ES-I3 (cell line): ENCODE measurements around the gene SRMS.

Source experiments
- H3K36me3 ChIP-seq: 2 replicates; pipeline ENCODE4 v1.6.1; 2013; ENCODE audit warnings: mild to moderate bottlenecking, low read length, control low read depth, moderate library complexity; ENCODE audit not compliant: insufficient read depth
- H3K4me1 ChIP-seq: 2 replicates; pipeline ENCODE4 v1.6.1; 2013; ENCODE audit warnings: mild to moderate bottlenecking, control low read depth, low read length; ENCODE audit not compliant: insufficient read depth
- H3K9ac ChIP-seq: 2 replicates; pipeline ENCODE4 v1.6.1; 2013; ENCODE audit warnings: low read depth, mild to moderate bottlenecking, low read length, moderate library complexity
- H3K9me3 ChIP-seq: 2 replicates; pipeline ENCODE4 v1.6.1; 2013; ENCODE audit warnings: mild to moderate bottlenecking, low read length, moderate library complexity; ENCODE audit not compliant: control insufficient read depth, insufficient read depth

SRMS gene

GRCh38 chr20:63508072-63508768 lies 39.3 kb downstream of the SRMS start:
- Histone ChIP-seq H3K9ac (no peak overlapping the region), H3K36me3 (no peaks in the 10 kb centered on the region), H3K4me1 (no peaks in the 10 kb centered on the region), H3K9me3 (no peaks in the 10 kb centered on the region; the same call in 1 of the 2 replicates)

- Histone ChIP-seq H3K9ac (no peak overlapping the region), H3K9me3 (no peaks in the 10 kb centered on the region; the same call in 1 of the 2 replicates), H3K36me3 (no peaks in the 10 kb centered on the region), H3K4me1 (no peaks in the 10 kb centered on the region)
Observed at GRCh38 chr20:63507083-63507743, 40.3 kb downstream of the SRMS start.

GRCh38 chr20:63505723-63506122 lies 41.8 kb downstream of the SRMS start:
- Histone ChIP-seq H3K9ac (no peak overlapping the region), H3K9me3 (no peaks in the 10 kb centered on the region; the same call in 1 of the 2 replicates), H3K36me3 (no peaks in the 10 kb centered on the region), H3K4me1 (no peaks in the 10 kb centered on the region)

GRCh38 chr20:63505281-63505680 lies 42.3 kb downstream of the SRMS start:
- Histone ChIP-seq H3K9ac (no peak overlapping the region), H3K36me3 (no peaks in the 10 kb centered on the region), H3K9me3 (no peaks in the 10 kb centered on the region; the same call in 1 of the 2 replicates)

GRCh38 chr20:63504642-63505041 lies 42.9 kb downstream of the SRMS start:
- no peaks in the 10 kb centered on the region for H3K4me1 ChIP-seq
- H3K9me3 ChIP-seq = no peaks in the 10 kb centered on the region; the same call in 1 of the 2 replicates
- H3K9ac ChIP-seq = no peak overlapping the region
- no peaks in the 10 kb centered on the region for H3K36me3 ChIP-seq

More at GRCh38 chr20:63505281-63505680, 42.3 kb downstream of the SRMS start:
- H3K4me1 ChIP-seq = no peaks in the 10 kb centered on the region

- H3K4me1 ChIP-seq = no peaks in the 10 kb centered on the region
- no peaks in the 10 kb centered on the region; the same call in 1 of the 2 replicates for H3K9me3 ChIP-seq
- H3K36me3 ChIP-seq = no peaks in the 10 kb centered on the region
- no peak overlapping the region for H3K9ac ChIP-seq
Observed at GRCh38 chr20:63503524-63503923, 44.0 kb downstream of the SRMS start.

- H3K36me3 ChIP-seq = no peaks in the 10 kb centered on the region
- H3K9ac ChIP-seq = no peak overlapping the region
- no peaks in the 10 kb centered on the region for H3K9me3 ChIP-seq
- H3K4me1 ChIP-seq = no peaks in the 10 kb centered on the region
Observed at GRCh38 chr20:63502671-63503172, 44.8 kb downstream of the SRMS start.

GRCh38 chr20:63501818-63502670 lies 45.5 kb downstream of the SRMS start:
- Histone ChIP-seq H3K36me3 (no peaks in the 10 kb centered on the region), H3K9ac (no peak overlapping the region), H3K9me3 (no peaks in the 10 kb centered on the region), H3K4me1 (no peaks in the 10 kb centered on the region)

GRCh38 chr20:63500902-63501817 lies 46.4 kb downstream of the SRMS start:
- no peaks in the 10 kb centered on the region for H3K36me3 ChIP-seq
- no peak overlapping the region for H3K9ac ChIP-seq
- no peaks in the 10 kb centered on the region for H3K4me1 ChIP-seq
- no peaks in the 10 kb centered on the region for H3K9me3 ChIP-seq

GRCh38 chr20:63500151-63500901 lies 47.2 kb downstream of the SRMS start:
- no peak overlapping the region for H3K9ac ChIP-seq
- H3K4me1 ChIP-seq = no peaks in the 10 kb centered on the region
- no peaks in the 10 kb centered on the region for H3K9me3 ChIP-seq
- H3K36me3 ChIP-seq = no peaks in the 10 kb centered on the region

GRCh38 chr20:63499338-63499969 lies 48.1 kb downstream of the SRMS start:
- H3K36me3 ChIP-seq = no peaks in the 10 kb centered on the region
- H3K9ac ChIP-seq = peak overlapping the region; percentile 33; the same call in 1 of the 2 replicates
- H3K4me1 ChIP-seq = no peaks in the 10 kb centered on the region
- H3K9me3 ChIP-seq = no peaks in the 10 kb centered on the region

- Histone ChIP-seq H3K9ac (peak within 1 kb of the TSS; percentile 63), H3K36me3 (no peaks in the 10 kb centered on the region), H3K4me1 (no peaks in the 10 kb centered on the region), H3K9me3 (no peaks in the 10 kb centered on the region)
Observed at GRCh38 chr20:63498960-63499337, 48.6 kb downstream of the SRMS start, which contains the start of gene EEF1A2. EEF1A2 (minus strand) TSS chr20:63499083; CDS start chr20:63497763, 1,320 bp downstream.
